ENCODE measurements around the gene KRTAP2-1.
"Not testable (repeated sequence)": the region's sequence is repeated elsewhere in the genome, so short reads cannot be mapped to it uniquely, and the experiment has no call there.

KRTAP2-1 gene

GRCh38 chr17:41054025-41054424 lies 6.9 kb upstream of the KRTAP2-1 start:
- no peak for TF ChIP-seq CTCF (IDR thresholded peaks at IDR 0.05; ENCODE audit: low read depth, low read length, missing control alignments)
- DNase-seq (ENCODE audit: low read depth), result no peak
- no peak overlapping the region for H3K4me3 ChIP-seq (ENCODE audit: low read depth, low read length)
- in situ Hi-C loops (cut with HindIII; ENCODE audit: low sequenced_read_pairs), result no loop called here

- in situ Hi-C loops (cut with HindIII; ENCODE audit: low sequenced_read_pairs), result no loop called here
- no peak overlapping the region for H3K4me3 ChIP-seq (ENCODE audit: low read depth, low read length)
- TF ChIP-seq CTCF (IDR thresholded peaks at IDR 0.05; ENCODE audit: low read depth, low read length, missing control alignments), result no peak
- DNase-seq (ENCODE audit: low read depth), result no peak
Measured at GRCh38 chr17:41052566-41052965, 5.5 kb upstream of the KRTAP2-1 start.

- DNase-seq (ENCODE audit: low read depth), result no peak
- no peak for TF ChIP-seq CTCF (IDR thresholded peaks at IDR 0.05; ENCODE audit: low read depth, low read length, missing control alignments)
- in situ Hi-C loops (cut with HindIII; ENCODE audit: low sequenced_read_pairs), result no loop called here
- no peak overlapping the region for H3K4me3 ChIP-seq (ENCODE audit: low read depth, low read length)
Measured at GRCh38 chr17:41049110-41049509, 2.0 kb upstream of the KRTAP2-1 start.

- DNase-seq (ENCODE audit: low read depth), result no peak
- in situ Hi-C loops (cut with HindIII; ENCODE audit: low sequenced_read_pairs), result no loop called here
- no peak for TF ChIP-seq CTCF (IDR thresholded peaks at IDR 0.05; ENCODE audit: low read depth, low read length, missing control alignments)
- no peak overlapping the region for H3K4me3 ChIP-seq (ENCODE audit: low read depth, low read length)
Measured at GRCh38 chr17:41048441-41048840, 1.3 kb upstream of the KRTAP2-1 start.

GRCh38 chr17:41042953-41043352 lies 4.2 kb downstream of the KRTAP2-1 start:
- DNase-seq (ENCODE audit: low read depth), result no peak
- no peak for TF ChIP-seq CTCF (IDR thresholded peaks at IDR 0.05; ENCODE audit: low read depth, low read length, missing control alignments)
- in situ Hi-C loops (cut with HindIII; ENCODE audit: low sequenced_read_pairs), result no loop called here

GRCh38 chr17:41040783-41041571 lies 6.1 kb downstream of the KRTAP2-1 start, which contains the start of gene KRTAP1-1:
Gene KRTAP1-1, minus strand, starts transcription at chr17:41041450. Its CDS starts 53 bp downstream, at chr17:41041397.
- H3K4me3 ChIP-seq (ENCODE audit: low read depth, low read length); DNase-seq (ENCODE audit: low read depth); in situ Hi-C loops (cut with HindIII; ENCODE audit: low sequenced_read_pairs): not testable (repeated sequence)

More at GRCh38 chr17:41042953-41043352, 4.2 kb downstream of the KRTAP2-1 start:
- no peak overlapping the region for H3K4me3 ChIP-seq (ENCODE audit: low read depth, low read length)

- in situ Hi-C loops (cut with HindIII; ENCODE audit: low sequenced_read_pairs), result no loop called here
- no peak for TF ChIP-seq CTCF (IDR thresholded peaks at IDR 0.05; ENCODE audit: low read depth, low read length, missing control alignments)
- DNase-seq (ENCODE audit: low read depth), result no peak
Measured at GRCh38 chr17:41037853-41038350, 9.2 kb downstream of the KRTAP2-1 start.

GRCh38 chr17:41034346-41034935 lies 12.7 kb downstream of the KRTAP2-1 start, which contains the start of gene KRTAP1-3:
Gene KRTAP1-3, minus strand, starts transcription at chr17:41034874. Its CDS starts 53 bp downstream, at chr17:41034821.
- H3K4me3 ChIP-seq (ENCODE audit: low read depth, low read length); DNase-seq (ENCODE audit: low read depth); in situ Hi-C loops (cut with HindIII; ENCODE audit: low sequenced_read_pairs): not testable (repeated sequence)

More at GRCh38 chr17:41037853-41038350, 9.2 kb downstream of the KRTAP2-1 start:
- H3K4me3 ChIP-seq (ENCODE audit: low read depth, low read length), result no peak overlapping the region
